ENCODE measurements around the gene MAGOHB.
"Not testable (repeated sequence)": the region's sequence is repeated elsewhere in the genome, so short reads cannot be mapped to it uniquely, and the experiment has no call there.

Gene MAGOHB

DNA sequence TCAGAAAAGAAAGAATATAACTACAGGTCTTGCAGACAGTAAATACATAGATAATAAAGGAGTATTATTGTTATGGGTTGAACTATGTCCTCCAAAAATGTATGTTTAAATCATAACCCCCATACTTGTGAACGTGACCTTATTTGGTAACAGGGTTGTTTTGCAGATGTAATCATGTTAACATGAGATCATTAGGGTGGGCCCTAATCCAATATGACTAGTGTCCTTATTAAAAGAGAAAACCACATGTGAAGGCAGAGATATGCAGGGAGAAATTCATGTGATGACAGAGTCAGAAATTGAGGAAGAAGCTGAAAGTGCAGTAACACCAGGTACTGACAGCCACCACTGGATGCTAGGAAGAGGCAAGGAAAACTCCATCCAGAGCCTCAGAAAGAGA lies 29.0 kb downstream of the MAGOHB start:
- no peaks in the 10 kb centered on the region for H3K27me3 ChIP-seq (ENCODE audit: insufficient read depth, low read depth, severe bottlenecking)
- no peak for DNase-seq
- TF ChIP-seq, protein P1, sequence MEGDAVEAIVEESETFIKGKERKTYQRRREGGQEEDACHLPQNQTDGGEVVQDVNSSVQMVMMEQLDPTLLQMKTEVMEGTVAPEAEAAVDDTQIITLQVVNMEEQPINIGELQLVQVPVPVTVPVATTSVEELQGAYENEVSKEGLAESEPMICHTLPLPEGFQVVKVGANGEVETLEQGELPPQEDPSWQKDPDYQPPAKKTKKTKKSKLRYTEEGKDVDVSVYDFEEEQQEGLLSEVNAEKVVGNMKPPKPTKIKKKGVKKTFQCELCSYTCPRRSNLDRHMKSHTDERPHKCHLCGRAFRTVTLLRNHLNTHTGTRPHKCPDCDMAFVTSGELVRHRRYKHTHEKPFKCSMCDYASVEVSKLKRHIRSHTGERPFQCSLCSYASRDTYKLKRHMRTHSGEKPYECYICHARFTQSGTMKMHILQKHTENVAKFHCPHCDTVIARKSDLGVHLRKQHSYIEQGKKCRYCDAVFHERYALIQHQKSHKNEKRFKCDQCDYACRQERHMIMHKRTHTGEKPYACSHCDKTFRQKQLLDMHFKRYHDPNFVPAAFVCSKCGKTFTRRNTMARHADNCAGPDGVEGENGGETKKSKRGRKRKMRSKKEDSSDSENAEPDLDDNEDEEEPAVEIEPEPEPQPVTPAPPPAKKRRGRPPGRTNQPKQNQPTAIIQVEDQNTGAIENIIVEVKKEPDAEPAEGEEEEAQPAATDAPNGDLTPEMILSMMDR (IDR thresholded peaks at IDR 0.05; ENCODE audit: low read depth, low read length), result no peak
- no peak overlapping the region for H3K27ac ChIP-seq
- H3K9me3 ChIP-seq (ENCODE audit: severe bottlenecking), result no peaks in the 10 kb centered on the region
- H3K4me3 ChIP-seq (ENCODE audit: low read depth, low read length), result no peak overlapping the region
- peaks cover 6% of the 10 kb centered on the region; the same call in 1 of the 2 replicates for H3K36me3 ChIP-seq

- Histone ChIP-seq H3K27me3 (ENCODE audit: insufficient read depth, low read depth, severe bottlenecking) (no peaks in the 10 kb centered on the region), H3K36me3 (peaks cover 6% of the 10 kb centered on the region; the same call in 1 of the 2 replicates), H3K4me3 (ENCODE audit: low read depth, low read length) (no peak overlapping the region), H3K27ac (no peak overlapping the region), H3K9me3 (ENCODE audit: severe bottlenecking) (no peaks in the 10 kb centered on the region)
- DNase-seq, result no peak
- TF ChIP-seq, protein P1 (IDR thresholded peaks at IDR 0.05; ENCODE audit: low read depth, low read length), result no peak
Observed at GRCh38 chr12:10582704-10583103, 30.7 kb downstream of the MAGOHB start.

- H3K27ac ChIP-seq; H3K9me3 ChIP-seq (ENCODE audit: severe bottlenecking); DNase-seq; H3K36me3 ChIP-seq; H3K27me3 ChIP-seq (ENCODE audit: insufficient read depth, low read depth, severe bottlenecking); H3K4me3 ChIP-seq (ENCODE audit: low read depth, low read length): not testable (repeated sequence)
Observed at GRCh38 chr12:10582133-10582532, 31.3 kb downstream of the MAGOHB start.

DNA sequence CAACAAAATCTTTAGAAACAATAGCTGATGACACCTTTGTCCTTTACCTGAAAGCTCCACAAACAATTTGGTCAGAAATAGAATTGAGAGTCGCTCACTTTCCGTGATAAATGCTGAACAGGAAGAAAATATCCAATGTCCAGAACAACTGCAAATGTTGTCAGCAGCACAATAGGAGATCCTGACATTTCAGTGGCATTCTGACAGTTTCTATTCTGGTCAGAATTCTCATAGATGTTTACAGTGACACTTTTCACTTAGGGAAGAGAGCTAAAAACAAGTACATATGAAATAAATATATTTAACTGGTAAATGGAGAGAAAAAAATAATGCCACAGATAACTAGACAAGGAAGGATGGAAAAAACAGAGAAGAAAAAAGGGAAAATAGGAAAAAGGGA lies 39.1 kb downstream of the MAGOHB start:
- DNase-seq, result no peak
- Histone ChIP-seq H3K36me3 (no peaks in the 10 kb centered on the region), H3K27me3 (ENCODE audit: insufficient read depth, low read depth, severe bottlenecking) (no peaks in the 10 kb centered on the region), H3K27ac (no peak overlapping the region), H3K4me3 (ENCODE audit: low read depth, low read length) (no peak overlapping the region), H3K9me3 (ENCODE audit: severe bottlenecking) (no peaks in the 10 kb centered on the region)
- TF ChIP-seq, protein P1 (IDR thresholded peaks at IDR 0.05; ENCODE audit: low read depth, low read length), result no peak

DNA sequence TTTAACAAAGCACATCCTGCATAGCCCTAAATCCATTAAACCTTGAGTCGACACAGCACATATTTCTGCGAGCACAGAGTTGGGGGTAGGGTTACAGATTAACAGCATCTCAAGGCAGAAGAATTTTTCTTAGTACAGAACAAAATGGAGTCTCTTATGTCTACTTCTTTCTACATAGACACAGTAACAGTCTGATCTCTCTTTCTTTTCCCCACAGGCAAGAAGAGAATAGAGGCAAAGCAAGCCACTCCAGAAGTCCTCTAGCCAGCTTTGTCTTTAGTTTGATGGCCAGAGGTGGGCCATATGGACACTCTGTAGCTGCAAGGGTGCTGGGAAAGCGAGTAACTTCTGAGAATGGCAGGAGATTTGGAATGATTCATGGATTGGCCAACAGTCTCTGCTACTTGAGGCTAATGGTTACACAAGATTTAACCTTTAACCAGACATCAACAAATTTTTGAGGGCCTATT lies 41.4 kb downstream of the MAGOHB start:
- H3K36me3 ChIP-seq; H3K27me3 ChIP-seq (ENCODE audit: insufficient read depth, low read depth, severe bottlenecking); H3K4me3 ChIP-seq (ENCODE audit: low read depth, low read length); H3K9me3 ChIP-seq (ENCODE audit: severe bottlenecking): not testable (repeated sequence)
- peak overlapping the region; percentile 89 for H3K27ac ChIP-seq
- DNase-seq, result peak; percentile 60

DNA sequence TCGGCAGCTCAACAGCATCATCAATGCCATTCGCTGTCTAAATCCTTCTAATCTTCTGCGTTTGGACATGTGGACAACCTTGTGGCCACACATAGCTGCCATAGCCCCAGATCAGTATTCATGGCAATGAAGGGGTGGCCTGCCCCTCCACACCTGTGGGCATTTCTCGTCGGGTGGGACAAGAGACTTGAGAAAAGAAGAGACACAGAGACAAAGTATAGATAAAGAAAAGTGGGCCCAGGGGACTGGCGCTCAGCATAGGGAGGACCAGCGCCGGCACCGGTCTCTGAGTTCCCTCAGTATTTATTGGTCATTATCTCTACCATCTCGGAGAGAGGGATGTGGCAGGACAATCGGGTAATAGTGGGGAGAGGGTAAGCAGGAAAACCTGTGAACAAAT lies 42.3 kb downstream of the MAGOHB start:
- Histone ChIP-seq H3K36me3 (no peaks in the 10 kb centered on the region), H3K9me3 (ENCODE audit: severe bottlenecking) (no peaks in the 10 kb centered on the region), H3K4me3 (ENCODE audit: low read depth, low read length) (peak overlapping the region; percentile 21), H3K27ac (peak overlapping the region; percentile 86), H3K27me3 (ENCODE audit: insufficient read depth, low read depth, severe bottlenecking) (no peaks in the 10 kb centered on the region)
- DNase-seq, result peak; percentile 20
- TF ChIP-seq, protein P1 (IDR thresholded peaks at IDR 0.05; ENCODE audit: low read depth, low read length), result no peak

DNA sequence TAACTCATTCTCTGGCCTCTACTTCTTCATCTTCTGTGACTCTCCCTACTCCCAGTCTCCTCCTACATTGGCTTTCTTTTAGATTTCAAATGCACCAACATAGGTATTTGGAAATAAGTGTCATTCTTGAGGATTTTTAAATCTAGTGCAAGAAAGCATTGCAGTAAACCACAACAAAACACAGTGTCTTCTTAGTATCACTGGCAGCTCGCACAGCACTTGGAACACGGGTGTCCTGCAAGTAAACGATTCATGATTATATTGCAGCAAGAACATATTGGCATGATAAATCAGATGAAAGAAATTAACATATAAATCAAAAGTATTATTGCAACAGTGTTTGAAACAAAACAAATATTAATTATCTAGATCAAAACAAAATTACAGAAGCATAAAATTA lies 45.6 kb downstream of the MAGOHB start:
- no peak for DNase-seq
- TF ChIP-seq, protein P1 (IDR thresholded peaks at IDR 0.05; ENCODE audit: low read depth, low read length), result no peak
- Histone ChIP-seq H3K27ac (no peak overlapping the region), H3K36me3 (no peaks in the 10 kb centered on the region), H3K4me3 (ENCODE audit: low read depth, low read length) (no peak overlapping the region), H3K27me3 (ENCODE audit: insufficient read depth, low read depth, severe bottlenecking) (no peaks in the 10 kb centered on the region), H3K9me3 (ENCODE audit: severe bottlenecking) (no peaks in the 10 kb centered on the region)
